ENCODE measurements around the gene CEP290.

Gene CEP290

GRCh38 chr12:88122666-88123065, 19.2 kb downstream of the CEP290 start:
- no peak overlapping the region for H3K4me3 Mint-ChIP-seq

GRCh38 chr12:88113871-88114270, 28.0 kb downstream of the CEP290 start:
- Mint-ChIP-seq H3K9me3 (no peaks in the 10 kb centered on the region), H3K4me3 (no peak overlapping the region), H3K27me3 (no peaks in the 10 kb centered on the region), H3K36me3 (peaks cover 17% of the 10 kb centered on the region), H3K4me1 (peaks cover 2% of the 10 kb centered on the region), H3K27ac (no peak overlapping the region)
- CTCF ChIA-PET, result no interaction called here
- no peak for DNase-seq

More at GRCh38 chr12:88122666-88123065, 19.2 kb downstream of the CEP290 start:
- CTCF ChIA-PET, result no interaction called here
- no peaks in the 10 kb centered on the region for H3K27me3 Mint-ChIP-seq
- DNase-seq, result no peak
- H3K9me3 Mint-ChIP-seq, result no peaks in the 10 kb centered on the region
- no peak overlapping the region for H3K27ac Mint-ChIP-seq
- peaks cover 2% of the 10 kb centered on the region for H3K36me3 Mint-ChIP-seq
- no peaks in the 10 kb centered on the region for H3K4me1 Mint-ChIP-seq

- CTCF ChIA-PET, result interaction anchor here (0.7 to 1.2 kb wide), 2 partner anchors 281 to 283 kb away, joined by 3 to 4 read pairs; no protein-coding TSS in a partner anchor
- DNase-seq, result no peak
- no peak overlapping the region for H3K4me3 Mint-ChIP-seq
Observed at GRCh38 chr12:88111074-88111652, 30.7 kb downstream of the CEP290 start.

GRCh38 chr12:88108021-88108420, 33.9 kb downstream of the CEP290 start:
- H3K27ac Mint-ChIP-seq, result no peak overlapping the region
- DNase-seq, result no peak
- CTCF ChIA-PET, result no interaction called here
- H3K4me1 Mint-ChIP-seq, result peaks cover 2% of the 10 kb centered on the region
- peaks cover 13% of the 10 kb centered on the region for H3K36me3 Mint-ChIP-seq
- no peaks in the 10 kb centered on the region for H3K9me3 Mint-ChIP-seq
- H3K27me3 Mint-ChIP-seq, result no peaks in the 10 kb centered on the region
- no peak overlapping the region for H3K4me3 Mint-ChIP-seq

More at GRCh38 chr12:88111074-88111652, 30.7 kb downstream of the CEP290 start:
- Mint-ChIP-seq H3K9me3 (no peaks in the 10 kb centered on the region), H3K27me3 (no peaks in the 10 kb centered on the region), H3K27ac (no peak overlapping the region), H3K4me1 (peaks cover 2% of the 10 kb centered on the region), H3K36me3 (peaks cover 12% of the 10 kb centered on the region)

GRCh38 chr12:88093573-88093972, 48.3 kb downstream of the CEP290 start:
- no peaks in the 10 kb centered on the region for H3K4me1 Mint-ChIP-seq
- no peak overlapping the region for H3K27ac Mint-ChIP-seq
- CTCF ChIA-PET, result interaction anchor here (0.7 kb wide), 1 partner anchor 900 kb away, joined by 3 read pairs; no protein-coding TSS in a partner anchor
- no peak overlapping the region for H3K4me3 Mint-ChIP-seq
- no peaks in the 10 kb centered on the region for H3K9me3 Mint-ChIP-seq
- H3K27me3 Mint-ChIP-seq, result no peaks in the 10 kb centered on the region
- DNase-seq, result no peak
- peaks cover 7% of the 10 kb centered on the region for H3K36me3 Mint-ChIP-seq

- no peaks in the 10 kb centered on the region for H3K27me3 Mint-ChIP-seq
- H3K36me3 Mint-ChIP-seq, result peaks cover 7% of the 10 kb centered on the region
- CTCF ChIA-PET, result no interaction called here
- H3K27ac Mint-ChIP-seq, result no peak overlapping the region
- no peak for DNase-seq
- no peaks in the 10 kb centered on the region for H3K9me3 Mint-ChIP-seq
- H3K4me1 Mint-ChIP-seq, result no peaks in the 10 kb centered on the region
- H3K4me3 Mint-ChIP-seq, result no peak overlapping the region
Observed at GRCh38 chr12:88092771-88093170, 49.1 kb downstream of the CEP290 start.

- no peaks in the 10 kb centered on the region for H3K9me3 Mint-ChIP-seq
- no peak overlapping the region for H3K27ac Mint-ChIP-seq
Observed at GRCh38 chr12:88084210-88084609, 57.7 kb downstream of the CEP290 start.

GRCh38 chr12:88083634-88084033, 58.3 kb downstream of the CEP290 start:
- H3K9me3 Mint-ChIP-seq, result no peaks in the 10 kb centered on the region
- no peak overlapping the region for H3K4me3 Mint-ChIP-seq
- no peaks in the 10 kb centered on the region for H3K27me3 Mint-ChIP-seq
- H3K4me1 Mint-ChIP-seq, result no peaks in the 10 kb centered on the region
- peaks cover 3% of the 10 kb centered on the region for H3K36me3 Mint-ChIP-seq
- DNase-seq, result no peak
- no peak overlapping the region for H3K27ac Mint-ChIP-seq
- CTCF ChIA-PET, result interaction anchor here (0.7 kb wide), 1 partner anchor 40 kb away, joined by 3 read pairs; no protein-coding TSS in a partner anchor

More at GRCh38 chr12:88084210-88084609, 57.7 kb downstream of the CEP290 start:
- H3K4me3 Mint-ChIP-seq, result no peak overlapping the region
- CTCF ChIA-PET, result no interaction called here
- H3K4me1 Mint-ChIP-seq, result no peaks in the 10 kb centered on the region
- peaks cover 8% of the 10 kb centered on the region for H3K36me3 Mint-ChIP-seq
- no peaks in the 10 kb centered on the region for H3K27me3 Mint-ChIP-seq
- no peak for DNase-seq

- DNase-seq, result no peak
- Mint-ChIP-seq H3K27me3 (no peaks in the 10 kb centered on the region), H3K9me3 (no peaks in the 10 kb centered on the region), H3K4me3 (no peak overlapping the region), H3K4me1 (no peaks in the 10 kb centered on the region), H3K36me3 (peaks cover 3% of the 10 kb centered on the region), H3K27ac (no peak overlapping the region)
- CTCF ChIA-PET, result no interaction called here
Observed at GRCh38 chr12:88081247-88081646, 60.6 kb downstream of the CEP290 start.

- CTCF ChIA-PET, result no interaction called here
- no peaks in the 10 kb centered on the region for H3K9me3 Mint-ChIP-seq
- H3K4me3 Mint-ChIP-seq, result no peak overlapping the region
- no peaks in the 10 kb centered on the region for H3K27me3 Mint-ChIP-seq
- peaks cover 16% of the 10 kb centered on the region for H3K36me3 Mint-ChIP-seq
- no peak overlapping the region for H3K27ac Mint-ChIP-seq
- H3K4me1 Mint-ChIP-seq, result peaks cover 10% of the 10 kb centered on the region
- no peak for DNase-seq
Observed at GRCh38 chr12:88067301-88067700, 74.6 kb downstream of the CEP290 start.

GRCh38 chr12:88063375-88063774, 78.5 kb downstream of the CEP290 start:
- peaks cover 11% of the 10 kb centered on the region for H3K36me3 Mint-ChIP-seq
- H3K4me1 Mint-ChIP-seq, result peaks cover 10% of the 10 kb centered on the region
- no peak overlapping the region for H3K27ac Mint-ChIP-seq
- no peaks in the 10 kb centered on the region for H3K9me3 Mint-ChIP-seq
- H3K4me3 Mint-ChIP-seq, result no peak overlapping the region
- H3K27me3 Mint-ChIP-seq, result no peaks in the 10 kb centered on the region
- CTCF ChIA-PET, result no interaction called here
- no peak for DNase-seq

GRCh38 chr12:88062474-88062873, 79.4 kb downstream of the CEP290 start:
- no peaks in the 10 kb centered on the region for H3K9me3 Mint-ChIP-seq
- no peak overlapping the region for H3K4me3 Mint-ChIP-seq
- peaks cover 10% of the 10 kb centered on the region for H3K4me1 Mint-ChIP-seq
- CTCF ChIA-PET, result interaction anchor here (0.5 kb wide), 1 partner anchor 9 kb away, joined by 4 read pairs; no protein-coding TSS in a partner anchor
- H3K36me3 Mint-ChIP-seq, result peaks cover 14% of the 10 kb centered on the region
- no peak for DNase-seq
- no peak overlapping the region for H3K27ac Mint-ChIP-seq
- H3K27me3 Mint-ChIP-seq, result no peaks in the 10 kb centered on the region

- CTCF ChIA-PET, result no interaction called here
- H3K4me3 Mint-ChIP-seq, result no peak overlapping the region
- no peaks in the 10 kb centered on the region for H3K27me3 Mint-ChIP-seq
- DNase-seq, result no peak
- no peaks in the 10 kb centered on the region for H3K9me3 Mint-ChIP-seq
- peaks cover 10% of the 10 kb centered on the region for H3K4me1 Mint-ChIP-seq
- peaks cover 14% of the 10 kb centered on the region for H3K36me3 Mint-ChIP-seq
- H3K27ac Mint-ChIP-seq, result no peak overlapping the region
Observed at GRCh38 chr12:88058719-88059077, 83.2 kb downstream of the CEP290 start.

- CTCF ChIA-PET, result no interaction called here
- Mint-ChIP-seq H3K27me3 (no peaks in the 10 kb centered on the region), H3K36me3 (peaks cover 12% of the 10 kb centered on the region), H3K4me3 (no peak overlapping the region), H3K9me3 (no peaks in the 10 kb centered on the region), H3K27ac (no peak overlapping the region), H3K4me1 (peaks cover 6% of the 10 kb centered on the region)
- DNase-seq, result no peak
Observed at GRCh38 chr12:88057994-88058718, 83.7 kb downstream of the CEP290 start.

GRCh38 chr12:88056571-88056970, 85.3 kb downstream of the CEP290 start:
- CTCF ChIA-PET, result no interaction called here
- no peak overlapping the region for H3K27ac Mint-ChIP-seq
- no peaks in the 10 kb centered on the region for H3K9me3 Mint-ChIP-seq
- H3K4me1 Mint-ChIP-seq, result no peaks in the 10 kb centered on the region
- DNase-seq, result no peak
- H3K4me3 Mint-ChIP-seq, result no peak overlapping the region
- peaks cover 12% of the 10 kb centered on the region for H3K36me3 Mint-ChIP-seq
- no peaks in the 10 kb centered on the region for H3K27me3 Mint-ChIP-seq
